HG03442 (cell line): ENCODE measurements around the gene DNAJC13.

ENCODE experiments used
- ATAC-seq: cut with Tn5 transposase; IDR thresholded peaks from one replicate; pipeline ENCODE4 v1.9.1; 2021; ENCODE audit warnings: mild to moderate bottlenecking, moderate library complexity; ENCODE audit not compliant: unreplicated experiment

Gene DNAJC13

DNA sequence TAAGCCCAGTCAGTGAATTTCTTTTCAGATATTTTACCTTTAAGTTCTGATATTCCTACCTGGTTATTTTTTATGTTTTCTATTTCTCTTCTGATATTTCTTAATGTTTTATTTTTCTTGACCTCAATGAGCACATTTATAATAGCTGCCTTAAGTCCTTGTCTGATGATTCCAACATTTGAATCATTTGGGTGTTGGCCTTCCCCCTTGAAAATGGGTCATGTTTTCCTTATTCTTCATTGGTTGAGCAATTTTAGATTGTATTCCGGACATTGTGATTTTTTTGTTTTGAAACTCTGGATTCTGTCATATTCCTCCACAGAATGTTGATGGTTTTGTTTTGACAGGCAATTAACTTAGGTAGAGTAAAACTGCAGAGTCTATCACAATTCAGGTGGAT lies 170.1 kb downstream of the DNAJC13 start:
- no peak for ATAC-seq
